ENCODE results near the gene LHCGR.

LHCGR gene

GRCh38 chr2:48781366-48781765 lies 25.8 kb upstream of the LHCGR start:
- no peak for TF ChIP-seq CTCF (IDR thresholded peaks at IDR 0.05)

- no peak for TF ChIP-seq CTCF (IDR thresholded peaks at IDR 0.05)
Observed at GRCh38 chr2:48779019-48779716, 23.6 kb upstream of the LHCGR start.

DNA sequence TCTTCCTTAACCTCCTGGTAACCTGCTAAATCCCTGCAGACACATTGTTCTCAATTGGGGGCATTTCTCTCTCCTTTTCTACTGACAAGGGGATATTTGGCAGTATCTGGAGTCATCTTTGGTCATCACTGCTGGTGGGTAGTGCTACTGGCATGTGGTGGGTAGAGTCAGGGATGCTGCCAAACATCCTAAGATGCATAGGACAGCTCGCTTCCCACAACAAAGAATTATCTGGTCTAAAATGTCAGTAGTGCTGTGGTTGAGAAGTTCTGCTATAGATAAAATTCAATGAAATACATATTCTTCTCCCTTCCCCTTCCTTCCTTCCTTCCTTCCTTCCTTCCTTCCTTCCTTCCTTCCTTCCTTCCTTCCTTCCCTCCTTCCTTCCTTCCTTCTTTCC lies 18.7 kb upstream of the LHCGR start:
- TF ChIP-seq CTCF (IDR thresholded peaks at IDR 0.05) = no peak

GRCh38 chr2:48771241-48772014 lies 15.9 kb upstream of the LHCGR start:
- TF ChIP-seq CTCF (IDR thresholded peaks at IDR 0.05) = no peak

- TF ChIP-seq CTCF (IDR thresholded peaks at IDR 0.05) = no peak
Observed at GRCh38 chr2:48770181-48770580, 14.7 kb upstream of the LHCGR start.

DNA sequence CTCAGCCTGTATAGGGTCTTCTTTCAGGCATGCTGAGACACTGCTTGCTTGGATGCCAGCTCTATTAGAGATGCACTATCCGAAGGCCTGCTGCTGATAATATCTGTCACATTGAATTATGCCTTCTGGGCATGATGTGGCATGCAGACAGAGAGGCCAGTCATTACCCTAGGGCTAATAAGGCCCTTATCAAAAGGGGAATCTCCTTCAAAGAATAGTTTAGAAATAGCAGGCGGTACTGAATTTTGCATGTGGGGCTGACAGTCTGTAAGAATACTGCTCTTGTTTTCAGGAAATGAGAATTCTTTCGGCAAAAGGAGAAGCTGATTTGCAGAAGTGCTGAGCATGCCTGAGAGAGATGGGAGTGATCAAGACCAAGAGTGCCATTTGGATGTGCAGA lies 13.1 kb upstream of the LHCGR start:
- no peak for TF ChIP-seq CTCF (IDR thresholded peaks at IDR 0.05)

DNA sequence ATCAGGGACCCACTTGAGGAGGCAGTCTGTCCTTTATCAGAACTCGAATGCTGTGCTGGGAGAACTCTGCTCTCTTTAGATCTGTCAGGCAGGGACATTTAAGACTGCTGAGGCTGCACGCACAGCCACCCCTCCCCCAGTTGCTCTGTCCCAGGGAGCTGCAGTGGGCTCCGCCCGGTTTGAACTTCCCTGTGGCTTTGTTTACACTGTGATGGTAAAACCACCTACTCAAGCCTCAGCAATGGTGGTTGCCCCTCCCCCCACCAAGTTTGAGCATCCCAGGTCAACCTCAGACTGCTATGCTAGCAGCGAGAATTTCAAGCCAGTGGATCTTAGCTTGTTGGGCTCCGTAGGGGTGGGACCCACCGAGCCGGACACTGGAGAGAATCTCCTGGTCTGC lies 11.8 kb upstream of the LHCGR start:
- no peak for TF ChIP-seq CTCF (IDR thresholded peaks at IDR 0.05)

All from LNCAP (cell line).